HCT116 (cell line): ENCODE results near the gene KMT2C. TPM values are rescaled to one million over a fixed set of nuclear protein-coding genes. Genes with fewer than 3 reads are reported as not detected.

Experiments
- ATAC-seq: fragments of 200-7000 bp; cut with Tn5 transposase; 2 replicates; pipeline ENCODE4 v1.9.1; 2020; ENCODE audit warnings: mild to moderate bottlenecking, moderate library complexity
- BruUV-seq: library from RNA; stranded (reverse); fragments of 400-500 nt; replicated peaks from 2 replicates; lab custom pipeline; 2021; lab: Mats Ljungman, UMichigan
- CTCF ChIA-PET: fragments of 300-600 bp; sonication (Branson Sonifier 250); formaldehyde crosslinking; loops from one replicate; lab custom pipeline; 2021; ENCODE audit warnings: antibody characterized with exemption; lab: Charles Lee
- POLR2A ChIA-PET: fragments of 300-600, 350-600 bp; sonication (Branson Sonifier 250); formaldehyde crosslinking; loops from one replicate; lab custom pipeline; 2021; ENCODE audit warnings: antibody characterized with exemption; lab: Charles Lee
- RAD21 ChIA-PET, 2 experiments: fragments of 300-600 bp; sonication (Branson Sonifier 250); formaldehyde crosslinking; loops; one replicate each; lab custom pipeline; 2023; ENCODE audit warnings: low total read pairs in 2 of 2; ENCODE audit not compliant: uncharacterized antibody in 2 of 2, unreplicated experiment in 2 of 2, low non-redundant PET in 1 of 2; lab: Charles Lee
- DNase-seq: peaks from one replicate; pipeline ENCODE4 v3.0.0-alpha.2; 2010; ENCODE audit warnings: low read depth, low spot score
- H2AFZ ChIP-seq: fragments of 200-600 bp; shearing (Covaris generic), sonication (generic); 2 replicates; pipeline ENCODE4 v1.6.1; 2017; ENCODE audit warnings: low read depth, mixed run types, mixed read lengths, antibody characterized with exemption, low read length; ENCODE audit not compliant: poor library complexity, severe bottlenecking
- H3K27ac ChIP-seq: 2 replicates; pipeline ENCODE4 v1.5.1; 2012; ENCODE audit warnings: low read depth, low read length
- H3K27me3 ChIP-seq: fragments of 200-600 bp; sonication (generic); 2 replicates; pipeline ENCODE4 v1.6.1; 2016; ENCODE audit warnings: mixed run types, low read length, mixed read lengths; ENCODE audit not compliant: insufficient read depth
- H3K36me3 ChIP-seq, 2 experiments: fragments of 200-500 bp in 1 of 2; fragments of 200-600 bp in 1 of 2; sonication (Bioruptor generic) in 1 of 2; sonication (generic) in 1 of 2; 2 replicates each; pipeline versions ENCODE4 v1.5.1 to v1.6.1; 2014 to 2016; ENCODE audit warnings: low read length in 2 of 2, inconsistent platforms in 1 of 2, mixed read lengths in 1 of 2, mixed run types in 1 of 2; ENCODE audit not compliant: insufficient read depth in 2 of 2, control insufficient read depth in 1 of 2
- H3K4me1 ChIP-seq, 2 experiments: fragments of 200-600 bp in 1 of 2; sonication (generic) in 1 of 2; 2 replicates each; pipeline versions ENCODE4 v1.5.1 to v1.6.1; 2012 to 2017; ENCODE audit warnings: low read length in 2 of 2, inconsistent platforms in 1 of 2, mild to moderate bottlenecking in 1 of 2, mixed read lengths in 1 of 2, mixed run types in 1 of 2, moderate library complexity in 1 of 2; ENCODE audit not compliant: insufficient read depth in 2 of 2, control insufficient read depth in 1 of 2
- H3K4me2 ChIP-seq: fragments of 200-600 bp; sonication (generic); 2 replicates; pipeline ENCODE4 v1.6.1; 2017; ENCODE audit warnings: mixed run types, low read length, mixed read lengths
- H3K4me3 ChIP-seq, 2 experiments: fragments of 200-600 bp in 1 of 2; sonication (generic) in 1 of 2; replicated peaks in 1 of 2; 2 replicates each; pipeline ENCODE4 v1.5.1; 2011 to 2016; ENCODE audit warnings: low read length in 2 of 2, control low read depth in 1 of 2, low read depth in 1 of 2, mild to moderate bottlenecking in 1 of 2, mixed read lengths in 1 of 2, mixed run types in 1 of 2
- H3K79me2 ChIP-seq: fragments of 200-600 bp; sonication (generic); 2 replicates; pipeline ENCODE4 v1.6.1; 2017; ENCODE audit warnings: mild to moderate bottlenecking, mixed run types, low read length, moderate library complexity, mixed read lengths; ENCODE audit not compliant: insufficient read depth
- H3K9ac ChIP-seq: fragments of 200-600 bp; sonication (generic); 2 replicates; pipeline ENCODE4 v1.6.1; 2016; ENCODE audit warnings: low read length, mixed read lengths
- H3K9me2 ChIP-seq: fragments of 200-600 bp; sonication (generic), shearing (Covaris generic); 2 replicates; pipeline ENCODE4 v1.6.1; 2017; ENCODE audit warnings: mixed run types, mild to moderate bottlenecking, moderate library complexity; ENCODE audit not compliant: insufficient read depth
- H3K9me3 ChIP-seq, 2 experiments: fragments of 200-500 bp in 1 of 2; fragments of 200-600 bp in 1 of 2; sonication (Bioruptor generic) in 1 of 2; sonication (generic) in 1 of 2; 2 replicates each; pipeline ENCODE4 v1.6.1; 2014 to 2017; ENCODE audit warnings: low read length in 2 of 2, mixed read lengths in 2 of 2, inconsistent platforms in 1 of 2, low read depth in 1 of 2, mild to moderate bottlenecking in 1 of 2, mixed run types in 1 of 2, moderate library complexity in 1 of 2; ENCODE audit not compliant: control insufficient read depth in 1 of 2, insufficient read depth in 1 of 2
- H4K20me1 ChIP-seq: fragments of 200-600 bp; sonication (generic), shearing (Covaris generic); 2 replicates; pipeline ENCODE4 v1.6.1; 2017; ENCODE audit warnings: mixed run types, mild to moderate bottlenecking, moderate library complexity; ENCODE audit not compliant: insufficient read depth
- CBX3 ChIP-seq: IDR thresholded peaks from 2 replicates; pipeline ENCODE4 v1.6.1; 2012; ENCODE audit warnings: low read depth
- CEBPB ChIP-seq: IDR thresholded peaks from 2 replicates; pipeline ENCODE4 v1.6.1; 2012; ENCODE audit warnings: low read depth
- CTCF ChIP-seq, 3 experiments: fragments of 200-600 bp in 1 of 3; sonication (generic) in 1 of 3; IDR thresholded peaks in 2 of 3; conservative IDR thresholded peaks in 1 of 3; 2 replicates each; pipeline ENCODE4 v1.5.1; 2012 to 2017; ENCODE audit warnings: low read depth in 2 of 3, low read length in 2 of 3, antibody characterized with exemption in 1 of 3, borderline replicate concordance in 1 of 3, control low read depth in 1 of 3, mild to moderate bottlenecking in 1 of 3, mixed read lengths in 1 of 3, mixed run types in 1 of 3, moderate library complexity in 1 of 3; ENCODE audit not compliant: insufficient read depth in 1 of 3
- ELF1 ChIP-seq: IDR thresholded peaks from 2 replicates; pipeline ENCODE4 v1.6.1; 2012; ENCODE audit warnings: low read depth, borderline replicate concordance
- EZH2 ChIP-seq: fragments of 200-600 bp; sonication (generic); IDR thresholded peaks from 2 replicates; pipeline ENCODE4 v1.6.1; 2017; ENCODE audit warnings: antibody characterized with exemption, mixed run types
- EZH2phosphoT487 ChIP-seq: fragments of 200-600 bp; IDR thresholded peaks from 2 replicates; pipeline ENCODE4 v1.6.1; 2018; ENCODE audit warnings: antibody characterized with exemption, borderline replicate concordance
- FOSL1 ChIP-seq: IDR thresholded peaks from 2 replicates; pipeline ENCODE4 v1.6.1; 2012; ENCODE audit warnings: low read depth
- JUND ChIP-seq: IDR thresholded peaks from 2 replicates; pipeline ENCODE4 v1.6.1; 2012
- REST ChIP-seq: IDR thresholded peaks from 2 replicates; pipeline ENCODE4 v1.6.1; 2012; ENCODE audit warnings: low read depth
- SP1 ChIP-seq: IDR thresholded peaks from 2 replicates; pipeline ENCODE4 v1.6.1; 2012; ENCODE audit warnings: low read depth
- TCF7L2 ChIP-seq: IDR thresholded peaks from 2 replicates; pipeline ENCODE4 v1.7.0; 2011; ENCODE audit warnings: borderline replicate concordance, inconsistent platforms; ENCODE audit not compliant: insufficient read depth, insufficient read length; ENCODE audit errors: extremely low read depth
- YY1 ChIP-seq: IDR thresholded peaks from 2 replicates; pipeline ENCODE4 v1.6.1; 2011; ENCODE audit warnings: low read length, low read depth, moderate library complexity, mild to moderate bottlenecking; ENCODE audit not compliant: insufficient replicate concordance; ENCODE audit errors: extremely low read depth
- ZNF274 ChIP-seq: fragments of 200-500 bp; sonication (Bioruptor generic); IDR thresholded peaks from 2 replicates; pipeline ENCODE4 v1.6.1; 2014; ENCODE audit warnings: mild to moderate bottlenecking, low read depth, low read length, inconsistent platforms
- intact Hi-C: fragments of 100-400 bp; cut with micrococcal nuclease; formaldehyde crosslinking; loops from 2 replicates; pipeline ENCODE4 v1.10.0; 2022
- total RNA-seq: library from RNA; stranded (reverse); gene quantifications from one replicate; pipeline ENCODE4 v1.2.1, GENCODE V29; 2021; ENCODE audit not compliant: unreplicated experiment

Gene KMT2C
- total RNA-seq, 1 experiment from 2014 or later, result 22.9 TPM

DNA sequence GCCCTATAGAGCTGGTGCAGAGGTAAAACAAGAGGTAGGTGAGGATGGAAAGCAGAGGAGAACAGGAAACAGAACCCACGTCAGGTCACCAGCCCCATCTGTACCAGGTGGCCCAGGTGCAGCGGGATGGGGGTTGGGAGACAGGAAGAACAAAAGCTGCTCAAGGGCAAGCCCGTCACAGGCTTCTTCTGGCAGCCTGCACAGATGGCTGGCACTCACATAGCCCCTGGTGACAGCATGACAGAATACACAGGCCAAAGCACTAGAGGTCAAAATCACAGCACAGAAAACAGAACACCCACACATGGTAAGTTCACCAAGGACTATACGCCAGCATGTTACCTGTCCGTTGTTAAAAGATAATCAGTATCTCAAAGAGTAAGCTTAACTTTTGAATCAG is 283.5 kb downstream of the KMT2C start:
- ChIA-PET CTCF (no interaction called here), RAD21 (no interaction called here), POLR2A (no interaction called here)
- intact Hi-C loops, result loop anchor here (10.0 kb wide), 1 partner anchor 673 kb away; no protein-coding TSS in a partner anchor
- no peak for TF ChIP-seq EZH2
- TF ChIP-seq SP1, result no peak
- TF ChIP-seq CTCF (IDR thresholded peaks at IDR 0.05 in 2 of 3, conservative IDR thresholded peaks at IDR 0.05 in 1 of 3; ENCODE audit: borderline replicate concordance in 1 of 3, insufficient read depth in 1 of 3, low read depth in 2 of 3, low read length in 2 of 3), result no peak
- no peak for TF ChIP-seq ELF1
- no peak for TF ChIP-seq CEBPB
- no peak for TF ChIP-seq ZNF274
- no peak for TF ChIP-seq JUND
- no peak for TF ChIP-seq EZH2phosphoT487
- no peak for TF ChIP-seq TCF7L2
- no peak for TF ChIP-seq CBX3
- no peak for TF ChIP-seq REST
- TF ChIP-seq YY1, result no peak
- no peak for TF ChIP-seq FOSL1
- Histone ChIP-seq H4K20me1 (no peaks in the 10 kb centered on the region), H3K79me2 (no peaks in the 10 kb centered on the region), H3K9me3 (no peaks in the 10 kb centered on the region), H3K4me3 (no peak overlapping the region), H3K27me3 (no peaks in the 10 kb centered on the region), H3K4me2 (no peak overlapping the region), H3K9ac (no peak overlapping the region), H3K9me2 (no peaks in the 10 kb centered on the region), H3K4me1 (no peaks in the 10 kb centered on the region), H3K36me3 (peaks cover 3 to 32% of the 10 kb centered on the region in 2 experiments; a peak in 3 of 4 replicates), H2AFZ (no peak overlapping the region), H3K27ac (no peak overlapping the region)
- ATAC-seq (no peak), DNase-seq (no peak)
- BruUV-seq, result no TSS peak
